GM19395 (cell line): Measurements from ENCODE around the gene CFAP100.

Experiments
- ATAC-seq: cut with Tn5 transposase; IDR thresholded peaks from one replicate; pipeline ENCODE4 v1.9.1; 2021; ENCODE audit warnings: mild to moderate bottlenecking, moderate library complexity; ENCODE audit not compliant: unreplicated experiment

CFAP100 gene

DNA sequence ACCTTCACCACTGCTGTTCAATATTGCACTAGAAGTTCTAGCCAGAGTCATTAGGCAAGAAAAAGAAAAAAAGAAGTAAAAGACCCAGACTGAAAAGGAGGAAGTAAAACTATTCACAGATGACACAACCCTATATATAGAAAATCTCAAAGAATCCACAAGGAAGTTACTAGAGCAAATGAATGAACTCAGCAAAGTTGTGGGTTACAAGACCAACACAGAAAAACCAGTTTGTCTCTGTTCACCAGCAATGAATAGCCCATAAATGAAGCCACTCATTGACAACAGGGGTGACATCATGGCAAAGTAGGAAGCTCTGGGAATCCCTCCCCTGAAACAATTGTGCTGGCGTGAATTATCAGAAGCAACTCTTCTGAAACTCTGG is 4.6 kb downstream of the CFAP100 start:
- no peak for ATAC-seq

DNA sequence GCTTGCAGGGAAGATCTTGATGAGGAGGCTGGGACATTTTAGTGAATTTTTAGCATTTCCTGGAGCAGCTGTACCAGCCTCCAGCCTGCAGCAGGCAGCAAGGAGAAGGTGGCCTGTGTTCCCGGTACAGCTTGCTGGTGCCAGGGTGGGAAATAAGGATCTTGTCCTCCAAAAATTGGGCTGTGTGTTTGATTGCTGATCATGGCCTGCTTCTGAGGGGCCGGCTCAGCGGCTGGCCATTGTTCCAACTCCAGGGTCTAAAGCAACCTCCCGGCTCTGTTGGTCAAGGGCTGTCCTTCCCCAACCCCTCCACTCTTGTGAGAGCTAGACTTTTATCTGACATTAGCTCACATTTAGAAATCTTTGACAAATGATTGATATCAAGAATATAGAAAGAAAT is 5.0 kb downstream of the CFAP100 start:
- ATAC-seq = no peak

DNA sequence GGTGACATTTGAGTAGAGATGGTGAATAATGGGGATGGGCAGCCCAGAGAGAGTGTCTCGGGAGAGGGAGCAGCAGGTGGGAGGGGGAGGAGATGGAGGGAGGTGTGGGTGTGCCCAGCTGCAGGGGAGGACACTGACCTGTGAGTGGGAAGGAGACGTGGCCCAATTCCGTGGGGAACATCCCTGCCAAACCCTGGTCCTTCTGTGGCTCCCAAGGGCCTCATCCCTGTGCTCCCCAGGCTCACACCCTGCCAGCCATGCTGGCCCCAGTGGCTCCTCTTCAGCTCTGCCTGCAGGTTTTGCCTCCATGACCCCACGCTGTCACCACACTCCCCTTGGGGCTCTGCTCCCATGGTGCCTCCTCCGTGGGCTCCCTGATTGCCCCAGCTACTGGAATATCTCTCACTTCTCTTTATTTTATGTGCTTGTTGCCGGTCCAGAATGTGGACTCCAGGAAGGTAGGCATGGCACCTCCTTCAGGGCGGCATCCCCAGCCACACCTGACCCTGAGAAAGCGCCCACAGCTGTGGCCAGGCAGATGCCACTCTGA is 7.0 kb downstream of the CFAP100 start:
- no peak for ATAC-seq

DNA sequence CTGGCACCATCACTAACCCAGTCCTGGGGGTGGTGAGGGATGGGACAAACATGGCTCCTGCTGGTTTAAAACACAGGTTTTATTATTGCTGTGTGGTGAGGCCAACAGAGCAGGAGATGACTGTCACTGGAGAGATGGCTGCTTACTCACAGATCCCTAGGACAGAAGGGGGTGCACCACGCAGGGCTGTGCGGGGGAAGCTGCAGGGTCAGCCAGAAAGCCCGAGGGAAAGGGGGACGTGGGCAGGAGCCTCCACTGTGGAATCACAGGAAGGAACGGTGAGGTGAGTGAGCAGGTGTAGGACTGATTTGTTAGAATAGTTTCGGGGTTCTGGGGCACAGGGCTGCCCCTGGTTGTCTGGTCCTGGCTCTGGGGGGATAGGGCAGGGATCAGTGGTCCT is 7.5 kb downstream of the CFAP100 start:
- no peak for ATAC-seq

DNA sequence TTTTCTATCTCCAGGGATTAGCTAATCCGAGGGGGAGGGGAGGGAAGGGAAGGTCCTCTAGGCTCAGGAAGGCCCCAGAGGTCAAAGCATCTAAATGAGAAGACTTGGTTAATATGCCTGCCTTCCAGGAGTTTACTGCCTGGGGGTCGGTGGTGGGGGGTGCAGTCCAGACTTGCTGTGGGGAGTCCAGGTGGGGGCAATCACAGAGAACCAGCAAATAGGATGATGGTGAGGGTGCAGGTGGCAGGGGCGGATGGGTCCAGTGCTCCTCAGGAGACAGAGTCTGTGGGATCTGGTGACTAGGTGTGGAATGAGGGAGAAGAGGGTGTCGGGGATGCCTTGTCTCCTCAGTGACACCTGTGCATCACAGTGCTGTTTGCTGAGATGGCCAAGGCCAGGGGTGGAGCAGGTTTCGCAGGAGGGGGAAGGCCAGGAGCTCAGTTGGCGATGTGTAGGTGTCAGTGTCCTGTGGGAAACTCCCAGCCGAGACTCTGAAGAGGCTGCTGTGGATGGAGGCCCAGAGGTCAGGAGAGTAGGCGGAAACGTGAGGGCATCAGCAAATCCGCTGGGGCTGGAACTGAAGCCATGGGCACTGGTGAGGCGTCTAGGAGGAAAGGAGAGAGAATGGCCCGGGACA is 8.1 kb downstream of the CFAP100 start:
- no peak for ATAC-seq

DNA sequence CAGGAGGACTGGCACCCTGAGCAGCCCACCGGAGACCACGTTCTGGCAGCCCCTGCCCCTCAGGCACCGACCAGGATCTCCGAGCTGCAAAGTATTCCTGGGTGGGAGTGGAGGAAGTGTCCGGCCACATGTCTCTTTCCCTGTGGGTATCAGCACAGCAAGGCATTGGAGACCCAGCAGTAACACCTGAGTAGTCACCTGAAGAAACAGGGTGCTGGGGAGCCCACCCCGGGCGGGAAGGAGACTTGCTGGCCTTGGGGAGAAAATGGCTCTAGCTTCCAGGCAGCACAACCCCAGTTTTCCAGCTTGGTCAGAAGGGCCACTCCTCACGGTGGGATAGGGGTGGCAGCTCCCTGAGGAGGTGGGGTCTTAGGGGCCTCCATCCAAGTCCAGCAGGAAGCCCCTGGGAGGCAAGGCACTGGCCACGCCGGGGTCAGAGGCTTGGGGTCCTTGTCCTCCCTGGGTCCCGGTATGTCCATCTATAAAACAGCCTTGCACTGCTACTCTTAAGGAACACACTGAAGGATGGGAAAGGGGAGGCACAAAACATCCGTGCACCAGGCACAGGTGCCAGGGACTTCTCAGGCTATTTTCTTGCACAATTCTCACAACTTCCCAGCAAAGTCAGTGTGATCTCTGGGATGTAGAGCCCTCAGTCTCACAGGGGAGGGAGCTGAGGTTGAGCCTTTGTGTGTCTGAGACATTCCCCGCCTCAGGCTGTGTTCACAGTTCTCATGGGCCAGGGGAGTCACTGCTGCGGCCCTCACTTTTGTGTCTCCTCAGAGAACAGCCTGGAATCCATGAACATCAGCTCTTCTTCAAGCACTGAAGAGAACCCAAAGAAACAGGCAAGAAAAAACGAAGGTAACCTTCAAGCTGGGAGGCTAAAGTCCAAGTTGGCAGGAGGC is 11.9 kb downstream of the CFAP100 start:
- no peak for ATAC-seq

DNA sequence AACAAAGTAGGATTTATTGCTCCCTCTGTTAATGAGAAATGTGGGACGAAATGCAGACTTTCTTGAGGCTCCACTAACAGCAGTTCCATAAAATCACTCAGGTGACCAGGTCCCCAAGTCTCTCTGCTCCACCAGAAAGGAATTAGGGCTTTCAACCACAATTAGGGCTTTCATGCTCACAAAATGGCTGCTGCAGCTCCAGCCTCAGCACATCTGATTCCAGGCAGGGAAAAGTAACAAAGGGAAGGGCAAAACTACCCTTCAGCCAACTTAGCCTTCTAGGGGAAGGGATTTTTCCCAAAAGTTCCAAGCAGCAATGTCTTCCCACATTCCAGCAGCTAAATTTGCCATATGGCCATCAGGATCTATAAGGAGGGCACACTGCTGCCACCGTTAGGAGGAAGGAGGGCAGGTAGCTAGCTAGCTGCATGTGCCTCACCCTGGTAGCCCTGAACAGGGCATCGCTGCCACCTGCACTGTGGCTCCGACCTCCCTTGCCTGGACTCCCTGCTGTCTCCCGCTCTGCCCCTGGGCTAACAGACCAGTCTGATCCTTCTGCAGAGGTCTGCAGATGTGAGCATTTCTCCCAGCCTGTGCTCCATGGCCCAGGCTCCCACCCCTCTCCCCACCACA is 12.8 kb downstream of the CFAP100 start:
- ATAC-seq = no peak

DNA sequence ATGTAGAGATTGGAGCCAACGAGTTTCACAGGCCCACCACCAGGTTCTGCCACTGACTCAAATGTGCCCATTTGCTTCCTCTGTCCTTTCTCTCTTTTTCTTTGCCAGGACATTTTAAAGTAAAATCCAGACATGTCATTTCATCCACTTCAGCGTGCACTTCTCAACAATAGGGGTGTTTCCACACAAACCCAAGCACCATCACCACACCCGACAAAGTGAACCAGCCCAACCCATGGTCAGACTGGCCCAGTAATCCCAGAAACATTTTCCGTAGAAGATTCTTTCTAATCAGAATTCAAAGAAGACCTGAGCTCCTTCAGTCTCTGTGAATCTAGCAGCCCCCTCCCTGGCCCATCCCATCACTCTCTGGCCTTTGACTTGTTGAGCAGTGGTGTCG is 13.4 kb downstream of the CFAP100 start:
- ATAC-seq = no peak

DNA sequence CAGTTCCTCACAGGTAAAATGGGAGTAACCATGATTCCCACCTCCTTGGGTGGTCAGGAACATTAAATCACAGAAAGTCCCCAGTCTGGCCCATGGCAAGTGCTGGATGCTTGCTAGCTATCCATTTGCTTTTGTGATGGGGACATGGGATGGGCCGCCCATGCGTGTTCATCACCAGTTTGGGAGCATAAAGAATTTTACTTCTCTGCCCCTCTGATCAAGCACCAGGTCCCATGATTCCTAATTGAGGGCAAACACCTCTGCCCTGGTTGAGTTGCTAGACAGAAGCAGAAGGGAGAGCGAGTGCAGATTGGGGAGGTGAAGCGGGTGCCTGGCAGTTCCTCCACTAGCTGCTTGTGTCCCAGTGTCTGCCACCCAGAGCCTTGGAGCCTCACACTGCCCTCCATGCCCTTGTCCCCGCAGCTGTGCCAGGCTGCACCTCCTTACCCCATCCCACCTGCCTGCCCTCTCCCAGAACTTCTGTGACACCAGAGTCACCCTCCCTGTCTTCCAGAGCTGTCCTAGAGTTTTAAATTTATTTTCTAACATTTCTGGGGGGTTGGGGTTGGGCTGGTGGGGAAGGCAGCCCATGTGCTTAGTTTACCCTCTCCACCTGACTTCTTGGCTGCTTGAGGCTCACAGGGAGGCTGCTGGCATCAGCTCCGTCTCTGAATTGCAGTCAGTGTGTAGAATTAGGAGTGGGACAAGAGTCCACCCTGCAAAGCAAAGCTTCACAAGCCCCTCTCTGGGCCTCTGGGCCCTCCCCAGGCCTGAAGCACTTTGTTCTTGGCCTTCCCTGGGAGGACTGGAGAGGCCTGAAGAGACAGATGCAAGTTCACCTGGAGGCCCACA is 18.4 kb downstream of the CFAP100 start:
- no peak for ATAC-seq

DNA sequence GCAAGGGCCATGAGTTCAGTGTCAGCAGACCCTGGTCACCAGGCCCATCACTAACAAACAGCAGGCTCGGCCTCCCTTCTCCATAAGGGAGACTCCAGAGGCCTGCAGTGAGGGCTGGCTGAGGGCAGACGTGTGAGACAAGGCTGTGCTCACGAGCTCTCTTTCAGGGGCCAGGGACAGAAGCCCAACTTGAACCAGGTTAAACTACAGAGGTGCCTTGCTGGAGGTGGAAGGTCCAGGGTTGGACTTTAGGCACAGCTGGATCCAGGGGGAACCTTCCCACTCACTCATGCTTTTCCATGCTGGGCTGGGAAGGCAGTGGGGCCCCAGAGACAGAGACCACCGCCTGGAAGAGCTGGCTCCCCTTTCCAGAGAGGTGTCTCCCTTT is 19.0 kb downstream of the CFAP100 start:
- no peak for ATAC-seq

DNA sequence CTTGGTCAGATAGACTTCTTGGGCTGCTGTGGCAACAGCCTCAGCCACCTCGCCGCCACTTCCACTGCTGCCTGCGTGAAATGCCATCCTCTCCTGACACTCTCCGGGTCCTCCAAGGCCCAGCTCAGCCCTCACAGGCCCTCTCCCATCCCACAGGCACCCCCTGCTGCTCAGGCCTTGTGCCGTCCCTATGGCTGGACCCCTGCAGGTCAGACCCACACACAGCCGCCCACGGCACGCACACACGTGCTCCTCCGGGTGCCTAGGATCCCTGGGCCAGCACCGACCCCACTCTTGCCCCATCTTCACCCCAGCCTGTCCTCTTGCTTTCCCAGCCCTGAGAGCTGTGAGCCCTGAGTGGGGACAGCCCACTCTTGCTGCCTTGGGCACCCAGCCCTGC is 19.7 kb downstream of the CFAP100 start:
- ATAC-seq = no peak

DNA sequence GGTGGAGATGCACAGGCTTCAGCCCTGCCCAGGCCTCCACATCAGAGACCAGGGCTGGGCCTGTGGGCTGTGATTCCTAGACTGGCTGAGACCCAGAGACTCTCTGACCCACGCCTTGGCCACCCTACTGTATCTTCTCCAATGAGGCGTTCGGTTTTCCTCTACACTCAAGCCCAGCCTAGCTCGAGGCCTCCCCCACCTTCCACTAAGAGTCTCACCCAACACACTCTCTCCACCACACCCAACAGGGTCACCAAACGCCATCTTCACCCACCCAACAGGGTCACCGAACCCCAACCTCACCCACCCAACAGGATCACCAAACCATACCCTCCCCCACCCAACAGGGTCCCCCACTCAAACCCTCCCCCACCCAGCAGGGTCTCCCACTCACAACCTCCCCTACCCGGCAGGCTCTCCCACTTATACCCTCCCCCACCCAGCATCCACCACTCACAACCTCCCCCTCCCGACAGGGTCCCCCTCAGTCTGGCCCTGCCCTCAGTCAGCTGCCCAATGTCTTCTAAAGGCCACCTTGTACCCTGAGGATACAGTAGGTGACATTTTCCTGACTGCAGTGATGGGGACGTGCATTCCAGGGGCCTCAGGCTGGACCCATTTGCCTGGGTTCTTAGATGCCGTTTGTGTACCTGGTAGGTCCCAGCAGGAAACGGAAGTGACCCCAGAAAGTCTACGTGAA is 20.4 kb downstream of the CFAP100 start:
- no peak for ATAC-seq

DNA sequence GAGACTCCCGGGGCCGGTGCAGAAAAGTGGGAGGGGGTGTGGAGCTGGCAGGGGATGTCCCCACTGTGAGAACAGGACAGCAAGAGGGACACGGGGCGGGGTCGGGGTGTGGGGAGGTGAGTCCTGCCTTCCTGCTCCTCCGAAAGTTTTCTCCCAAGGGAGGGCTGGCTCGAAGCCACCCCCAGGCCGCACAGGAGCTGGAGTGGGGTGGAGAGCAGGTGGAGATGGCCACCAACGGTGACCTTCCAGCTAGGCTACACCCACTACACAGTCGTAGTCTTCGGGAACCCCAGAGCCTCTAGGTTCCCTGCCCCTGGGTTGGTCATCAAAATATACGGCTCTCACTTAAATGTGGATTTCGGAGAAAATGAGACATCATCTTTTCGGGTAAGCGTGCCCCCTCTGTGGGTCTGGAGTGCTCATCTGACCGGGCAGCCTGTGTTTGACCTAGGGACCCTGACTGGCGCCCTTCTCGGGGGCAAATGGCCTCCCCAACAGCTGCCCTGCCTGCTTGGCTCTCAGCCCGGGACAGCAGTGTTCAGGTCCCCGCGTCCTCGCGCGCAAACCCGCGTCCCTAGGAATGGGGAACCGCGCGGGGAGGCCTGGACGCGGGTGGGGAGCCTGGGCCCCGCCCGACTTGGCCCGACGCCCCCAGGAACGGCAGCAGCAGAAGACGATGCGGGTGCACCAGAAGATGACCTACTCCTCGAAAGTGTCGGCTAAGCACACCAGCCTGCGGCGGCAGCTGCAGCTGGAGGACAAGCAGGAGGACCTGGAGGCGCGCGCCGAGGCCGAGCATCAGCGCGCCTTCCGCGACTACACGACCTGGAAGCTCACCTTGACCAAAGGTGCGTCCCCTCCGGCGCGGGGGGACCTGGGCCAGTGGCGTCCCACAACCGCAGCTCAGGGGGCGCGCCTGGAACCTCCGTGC is 21.2 kb downstream of the CFAP100 start:
- no peak for ATAC-seq

DNA sequence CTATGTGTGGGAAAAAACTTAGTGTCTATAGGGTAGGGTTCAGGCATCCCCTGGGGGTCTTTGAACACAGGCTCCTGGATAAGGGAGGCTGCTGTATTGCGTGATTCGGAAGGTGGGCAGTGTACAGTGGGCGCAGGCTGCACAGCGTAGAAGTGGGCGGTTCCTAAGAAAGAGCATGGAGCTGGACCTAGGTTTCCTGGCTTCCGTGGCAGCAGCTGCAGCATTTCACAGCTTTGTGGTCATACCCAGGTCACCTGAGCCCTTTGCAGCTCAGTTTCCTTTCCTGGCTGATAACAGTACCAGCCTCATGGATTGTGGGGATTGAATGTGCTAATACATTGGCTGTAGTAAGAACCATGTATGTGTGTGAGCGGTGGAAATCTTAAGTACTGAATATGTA is 22.2 kb downstream of the CFAP100 start:
- no peak for ATAC-seq

DNA sequence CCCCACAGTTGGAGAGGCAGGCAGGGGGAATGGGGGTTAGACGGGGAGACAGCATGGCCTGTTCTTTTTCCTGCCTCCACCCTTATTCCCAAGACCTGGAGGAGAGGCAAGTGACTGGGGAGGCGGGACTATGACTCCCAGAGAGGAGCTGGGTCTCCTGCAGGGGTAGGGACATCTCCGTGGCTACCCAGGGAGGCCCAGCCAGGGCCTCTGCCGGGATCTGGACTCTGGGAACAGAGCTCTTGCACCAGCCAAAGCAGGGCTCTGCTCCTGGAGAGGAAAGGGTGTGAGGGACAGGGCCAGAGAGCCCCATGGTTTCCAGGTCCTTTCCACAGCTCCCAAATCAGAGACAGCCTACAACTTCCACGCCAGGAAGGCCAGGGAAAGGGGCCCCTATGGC is 22.8 kb downstream of the CFAP100 start:
- no peak for ATAC-seq

DNA sequence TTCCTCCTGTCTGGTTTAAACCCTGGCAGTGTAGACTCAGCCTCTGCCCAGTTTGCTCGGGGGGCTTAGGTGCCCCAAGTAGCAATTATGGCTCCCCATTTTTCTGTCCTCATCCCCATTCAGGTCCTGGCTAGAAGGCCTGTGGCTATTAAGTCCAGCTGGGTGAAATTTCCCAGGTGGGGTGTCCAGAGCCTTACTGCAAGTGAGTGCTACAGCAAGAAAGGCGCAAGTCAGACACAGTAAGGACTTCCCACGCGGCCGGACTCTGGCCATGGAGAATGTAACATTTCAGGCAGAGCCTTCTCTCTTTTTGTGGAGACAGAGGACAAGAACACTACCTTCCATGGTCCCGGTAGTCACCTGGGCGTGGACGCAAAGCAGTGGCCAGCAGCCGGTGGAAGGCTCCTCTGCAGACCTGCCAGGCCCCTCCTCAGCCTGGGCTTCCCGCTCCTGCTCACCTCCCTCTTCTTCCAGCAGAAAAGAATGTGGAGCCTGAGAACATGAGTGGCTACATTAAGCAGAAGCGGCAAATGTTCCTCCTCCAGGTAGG is 23.3 kb downstream of the CFAP100 start:
- no peak for ATAC-seq

DNA sequence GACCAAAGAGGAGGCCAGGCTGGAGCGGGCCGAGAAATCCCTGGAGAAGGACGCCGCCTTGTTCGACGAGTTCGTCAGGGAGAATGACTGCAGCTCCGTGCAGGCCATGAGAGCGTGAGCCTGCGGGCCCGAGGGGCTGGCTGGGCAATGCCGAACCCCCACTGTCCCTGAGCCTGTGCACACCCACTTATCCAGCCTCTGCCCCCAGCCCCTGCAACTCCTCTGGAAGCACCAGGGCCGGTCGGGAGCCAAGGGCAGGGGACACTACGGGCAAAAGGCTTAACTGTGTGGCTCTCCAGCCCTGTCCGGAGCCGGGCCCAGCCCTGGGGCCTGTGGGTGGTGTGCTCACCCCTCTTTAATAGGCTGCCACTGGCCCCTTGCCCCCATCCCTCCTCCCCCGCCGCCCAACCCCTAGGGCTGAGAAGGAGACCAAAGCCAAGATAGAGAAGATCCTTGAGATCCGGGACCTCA is 24.0 kb downstream of the CFAP100 start:
- ATAC-seq = no peak

DNA sequence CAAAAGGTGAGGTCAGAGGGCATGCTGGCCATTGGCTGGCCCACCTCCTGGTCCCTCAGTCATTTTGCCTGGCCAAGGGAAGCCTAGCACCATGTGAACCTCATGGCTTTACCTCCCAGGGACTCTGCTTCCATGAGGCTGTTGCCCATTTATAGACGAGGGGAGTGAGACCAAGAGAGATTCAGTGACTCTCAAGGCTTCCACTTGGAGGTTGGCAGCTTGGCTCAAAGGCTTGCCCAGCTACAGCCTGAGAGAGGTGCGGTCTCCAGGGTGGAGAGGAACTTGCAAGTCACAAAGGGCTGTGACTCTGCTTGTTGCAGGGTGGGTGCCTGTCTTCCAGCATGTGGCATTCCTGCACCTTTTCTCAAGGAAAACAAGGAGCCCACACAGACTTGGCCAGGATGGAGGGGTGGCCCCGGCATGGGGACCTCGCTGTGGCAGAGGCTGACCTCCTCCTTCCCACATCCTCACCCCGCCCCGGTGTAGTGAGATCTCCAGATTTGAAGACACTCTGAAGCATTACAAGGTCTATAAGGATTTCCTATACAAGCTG is 24.5 kb downstream of the CFAP100 start:
- no peak for ATAC-seq
